Measurements from ENCODE around the gene THAP9.
"Not testable (repeated sequence)": the region's sequence is repeated elsewhere in the genome, so short reads cannot be mapped to it uniquely, and the experiment has no call there.

The THAP9 gene

DNA sequence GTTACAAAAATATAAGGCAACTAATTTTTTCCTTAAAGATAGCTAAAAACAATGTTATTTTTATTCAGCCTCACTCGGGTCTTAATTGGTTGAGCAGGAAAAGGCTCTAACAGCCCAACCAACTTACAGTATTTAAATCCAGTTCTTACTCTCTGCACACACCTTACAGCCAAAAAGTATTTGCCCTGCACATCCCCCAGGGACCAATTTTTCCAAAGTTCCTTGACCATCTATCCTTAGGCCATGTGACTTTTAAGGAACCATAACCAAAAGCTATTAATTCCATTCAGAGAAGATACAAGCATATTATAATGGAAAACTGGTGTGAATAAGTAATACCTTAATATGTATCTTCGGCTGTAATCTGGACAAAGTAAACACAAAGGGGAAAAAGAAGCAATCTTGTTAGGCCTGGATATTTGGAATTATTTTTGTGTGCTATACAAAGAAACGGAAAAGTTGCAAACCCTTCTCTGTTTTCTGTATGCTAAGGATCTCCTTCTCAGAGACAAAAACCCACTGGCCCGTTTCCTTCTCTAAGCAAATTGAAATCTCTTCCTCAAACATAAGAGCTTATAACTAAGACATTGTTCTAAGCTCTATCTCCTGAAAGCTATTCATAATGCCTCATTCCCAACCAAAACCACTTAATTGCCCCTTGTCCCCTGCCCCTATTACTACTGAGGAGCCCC, 1.0 kb upstream of the THAP9 start:
- no peak for DNase-seq (ENCODE audit: low read depth in 1 of 2, low spot score in 1 of 2)
- in situ Hi-C loops (cut with HindIII; ENCODE audit: low pct_unique_long_range_greater_than_20kb, low sequenced_read_pairs), result no loop called here
- no peak for TF ChIP-seq JUND (IDR thresholded peaks at IDR 0.05; ENCODE audit: low read depth)

DNA sequence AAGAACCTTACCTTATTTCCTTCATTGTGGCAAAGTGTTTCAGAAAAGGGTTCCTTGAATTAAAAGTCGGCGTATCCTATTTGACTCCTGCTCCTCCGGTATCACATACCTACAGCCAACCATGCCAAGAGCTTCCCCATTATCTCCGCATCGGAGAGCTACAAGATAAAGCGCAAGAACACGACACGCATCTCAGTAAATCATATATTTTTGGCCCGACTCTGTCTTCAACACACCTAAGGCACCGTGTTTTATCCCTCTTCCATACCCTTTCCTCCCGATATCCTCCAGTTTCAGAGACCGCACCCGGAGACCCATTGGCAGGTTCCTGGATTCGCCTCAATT, 497 bp upstream of the THAP9 start:
- no peak for DNase-seq (ENCODE audit: low read depth in 1 of 2, low spot score in 1 of 2)
- in situ Hi-C loops (cut with HindIII; ENCODE audit: low pct_unique_long_range_greater_than_20kb, low sequenced_read_pairs), result no loop called here

DNA sequence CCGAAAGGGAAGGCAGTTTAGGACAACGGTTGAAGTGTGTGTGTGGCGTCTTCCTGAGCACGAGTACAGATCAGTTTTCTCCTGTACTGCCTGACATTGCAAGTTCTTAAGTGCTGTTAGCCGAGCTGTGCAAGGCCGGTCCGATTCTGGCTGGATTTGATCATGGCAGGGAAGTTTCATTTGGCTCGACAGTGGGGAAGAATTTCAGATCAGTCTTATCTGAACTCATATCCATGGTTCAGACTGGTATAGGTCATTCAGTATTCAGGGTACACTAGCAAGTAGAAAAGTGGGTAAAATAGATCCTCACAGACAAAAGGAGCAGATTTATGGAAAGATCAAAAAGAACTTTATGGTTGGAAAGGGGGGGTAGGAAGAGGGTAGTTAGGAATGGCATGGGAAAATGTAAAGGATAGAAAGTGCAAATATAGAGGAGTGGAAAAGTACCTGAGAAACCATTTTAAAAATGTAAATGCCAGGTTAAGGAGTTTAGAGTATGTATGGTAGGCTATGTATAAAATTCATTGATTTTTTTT, 716 bp downstream of the THAP9 start:
- in situ Hi-C loops (cut with HindIII; ENCODE audit: low pct_unique_long_range_greater_than_20kb, low sequenced_read_pairs), result no loop called here
- no peak for DNase-seq (ENCODE audit: low read depth in 1 of 2, low spot score in 1 of 2)
- no peak for TF ChIP-seq JUND (IDR thresholded peaks at IDR 0.05; ENCODE audit: low read depth)

More for the DNA sequence above, 497 bp upstream of the THAP9 start:
- no peak for TF ChIP-seq JUND (IDR thresholded peaks at IDR 0.05; ENCODE audit: low read depth)

DNA sequence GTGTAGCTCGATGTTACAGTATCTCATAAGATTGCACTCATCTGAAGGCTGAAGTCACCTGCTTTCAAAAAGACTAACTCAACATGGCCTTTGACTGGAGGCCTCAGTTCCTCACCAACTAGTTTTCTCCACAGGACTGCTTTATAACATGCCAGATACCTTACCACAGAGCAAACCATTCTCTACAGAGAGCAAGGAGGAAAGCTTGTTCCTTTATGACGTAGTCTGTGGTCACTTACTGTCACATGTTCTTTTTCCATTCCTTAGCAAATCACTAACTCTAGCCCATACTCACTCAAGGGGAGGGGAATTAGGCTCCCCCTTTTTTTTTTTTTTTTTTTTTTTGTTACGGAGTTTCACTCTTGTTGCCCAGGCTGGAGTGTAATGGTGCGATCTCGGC, 3.2 kb downstream of the THAP9 start:
- no peak for TF ChIP-seq JUND (IDR thresholded peaks at IDR 0.05; ENCODE audit: low read depth)
- no peak for DNase-seq (ENCODE audit: low read depth in 1 of 2, low spot score in 1 of 2)
- in situ Hi-C loops (cut with HindIII; ENCODE audit: low pct_unique_long_range_greater_than_20kb, low sequenced_read_pairs), result no loop called here

DNA sequence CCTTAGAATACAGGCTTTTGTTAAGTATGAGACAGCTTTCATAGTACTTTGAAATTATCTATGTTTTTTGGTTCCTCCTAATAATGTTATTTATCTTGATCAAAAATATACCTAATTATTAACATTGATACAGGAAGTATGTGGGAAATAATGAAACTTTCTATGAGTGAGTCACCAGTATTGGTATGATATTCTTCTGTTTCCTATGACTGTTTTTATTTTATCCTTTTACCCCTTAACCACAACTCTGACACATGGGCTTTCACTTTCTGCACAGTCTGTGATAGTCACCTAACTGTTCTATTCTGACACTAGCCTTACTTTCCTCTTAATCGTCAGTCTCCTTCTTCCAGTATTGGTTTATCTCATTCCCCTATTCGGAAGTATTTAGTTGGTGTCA, 4.7 kb downstream of the THAP9 start:
- in situ Hi-C loops (cut with HindIII; ENCODE audit: low pct_unique_long_range_greater_than_20kb, low sequenced_read_pairs), result no loop called here
- no peak for TF ChIP-seq JUND (IDR thresholded peaks at IDR 0.05; ENCODE audit: low read depth)
- DNase-seq (ENCODE audit: low read depth in 1 of 2, low spot score in 1 of 2), result no peak

DNA sequence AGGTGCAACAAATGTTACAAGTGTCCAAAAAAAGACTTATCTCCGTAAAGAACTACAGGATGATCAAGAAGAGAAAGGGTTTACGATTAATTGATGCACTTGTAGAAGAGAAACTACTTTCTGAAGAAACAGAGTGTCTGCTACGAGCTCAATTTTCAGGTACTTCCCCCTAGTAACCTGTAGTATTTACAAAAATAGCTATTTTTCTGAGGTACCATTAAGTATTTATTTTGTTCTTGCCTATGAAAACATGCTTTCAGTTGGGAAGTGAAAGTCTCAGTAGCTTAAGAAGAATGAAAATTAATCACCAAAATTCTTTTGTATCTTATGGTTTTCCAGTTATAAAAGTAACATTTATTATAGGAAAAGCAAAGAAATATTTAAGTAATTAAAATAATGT, 5.9 kb downstream of the THAP9 start:
- no peak for TF ChIP-seq JUND (IDR thresholded peaks at IDR 0.05; ENCODE audit: low read depth)
- in situ Hi-C loops (cut with HindIII; ENCODE audit: low pct_unique_long_range_greater_than_20kb, low sequenced_read_pairs), result no loop called here
- DNase-seq (ENCODE audit: low read depth in 1 of 2, low spot score in 1 of 2), result no peak

DNA sequence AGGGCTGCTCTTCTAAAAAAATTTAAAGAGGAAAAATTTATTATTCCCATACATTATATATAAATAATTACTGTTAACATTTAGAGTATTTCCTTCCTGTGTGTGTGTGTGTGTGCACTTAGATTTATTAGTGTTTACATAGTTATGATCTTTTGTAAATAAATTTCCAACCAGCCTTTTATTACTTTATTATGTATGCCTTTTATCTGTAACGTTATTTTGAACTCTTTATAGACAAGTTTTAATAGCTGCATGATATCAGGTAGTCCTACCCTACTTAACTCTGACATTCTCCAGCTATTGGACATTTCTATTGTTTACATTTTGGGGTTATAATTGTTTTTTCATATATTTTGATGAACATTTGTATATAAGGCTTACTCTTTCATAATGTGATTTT, 8.8 kb downstream of the THAP9 start:
- DNase-seq (ENCODE audit: low read depth in 1 of 2, low spot score in 1 of 2), result no peak
- TF ChIP-seq JUND (IDR thresholded peaks at IDR 0.05; ENCODE audit: low read depth), result no peak
- in situ Hi-C loops (cut with HindIII; ENCODE audit: low pct_unique_long_range_greater_than_20kb, low sequenced_read_pairs), result no loop called here

DNA sequence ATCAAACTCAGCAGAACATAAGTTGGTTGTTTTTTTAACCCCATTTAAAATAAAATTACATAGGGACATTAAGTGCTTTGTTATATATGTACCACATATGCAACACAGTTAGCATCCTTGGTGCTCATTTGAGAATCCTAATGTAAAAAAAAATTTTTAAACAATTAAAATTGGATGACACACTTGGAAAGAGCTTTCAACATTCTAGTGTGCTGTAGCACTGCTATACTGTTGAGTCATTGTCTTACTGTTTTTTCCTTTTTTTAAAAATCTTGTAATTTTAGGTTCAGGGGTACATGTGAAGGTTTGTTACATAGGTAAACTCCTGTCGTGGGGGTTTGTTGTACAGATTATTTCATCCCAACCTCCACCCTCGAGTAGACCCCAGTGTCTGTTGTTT, 12.8 kb downstream of the THAP9 start:
- no peak for TF ChIP-seq JUND (IDR thresholded peaks at IDR 0.05; ENCODE audit: low read depth)
- no peak for DNase-seq (ENCODE audit: low read depth in 1 of 2, low spot score in 1 of 2)
- in situ Hi-C loops (cut with HindIII; ENCODE audit: low pct_unique_long_range_greater_than_20kb, low sequenced_read_pairs), result no loop called here

DNA sequence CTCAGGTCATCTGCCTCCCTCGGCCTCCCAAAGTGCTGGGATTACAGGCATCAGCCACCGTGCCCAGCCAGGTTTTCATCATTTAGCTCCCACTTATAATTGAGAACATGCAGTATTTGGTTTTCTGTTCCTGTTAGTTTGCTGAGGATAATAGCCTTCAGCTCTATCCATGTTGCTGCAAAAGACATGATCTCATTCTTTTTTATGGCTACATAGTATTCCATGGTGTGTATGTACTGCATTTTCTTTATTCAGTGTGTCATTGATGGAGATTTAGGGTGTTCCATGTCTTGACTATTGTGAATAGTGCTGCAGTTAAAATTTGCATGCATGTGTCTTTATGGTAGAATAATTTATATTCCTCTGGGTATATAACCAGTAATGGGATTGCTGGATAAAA, 13.4 kb downstream of the THAP9 start:
- in situ Hi-C loops (cut with HindIII; ENCODE audit: low pct_unique_long_range_greater_than_20kb, low sequenced_read_pairs); DNase-seq (ENCODE audit: low read depth in 1 of 2, low spot score in 1 of 2): not testable (repeated sequence)

DNA sequence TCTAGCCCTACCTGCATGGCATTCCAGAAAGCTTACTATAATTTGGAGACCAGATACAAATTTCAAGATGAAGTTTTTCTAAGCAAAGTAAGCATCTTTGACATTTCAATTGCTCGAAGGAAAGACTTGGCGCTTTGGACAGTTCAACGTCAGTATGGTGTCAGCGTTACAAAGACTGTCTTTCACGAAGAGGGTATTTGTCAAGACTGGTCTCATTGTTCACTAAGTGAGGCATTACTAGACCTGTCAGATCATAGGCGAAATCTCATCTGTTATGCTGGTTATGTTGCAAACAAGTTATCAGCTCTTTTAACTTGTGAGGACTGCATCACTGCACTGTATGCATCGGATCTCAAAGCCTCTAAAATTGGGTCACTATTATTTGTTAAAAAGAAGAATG, 17.6 kb downstream of the THAP9 start:
- in situ Hi-C loops (cut with HindIII; ENCODE audit: low pct_unique_long_range_greater_than_20kb, low sequenced_read_pairs), result no loop called here
- no peak for TF ChIP-seq JUND (IDR thresholded peaks at IDR 0.05; ENCODE audit: low read depth)
- DNase-seq (ENCODE audit: low read depth in 1 of 2, low spot score in 1 of 2), result no peak

DNA sequence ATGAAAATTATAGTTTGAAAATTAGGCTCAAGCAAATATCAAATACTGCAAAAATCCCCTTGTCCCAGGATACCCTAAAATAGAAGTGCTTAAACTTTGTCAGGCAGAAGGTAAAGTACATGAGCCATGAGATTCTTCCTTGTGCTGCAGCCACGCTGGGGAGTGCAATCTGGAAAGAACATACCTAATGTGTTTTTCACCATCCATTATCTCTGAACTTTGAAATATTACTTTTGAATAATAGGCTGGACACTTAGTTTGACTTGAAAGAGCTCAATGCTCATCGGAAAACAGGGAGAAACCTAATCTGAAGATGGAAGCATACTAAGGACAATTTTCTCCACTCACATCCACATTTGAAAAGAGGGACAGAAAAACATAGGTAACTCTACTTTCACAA, 18.9 kb downstream of the THAP9 start:
- DNase-seq (ENCODE audit: low read depth in 1 of 2, low spot score in 1 of 2), result no peak
- in situ Hi-C loops (cut with HindIII; ENCODE audit: low pct_unique_long_range_greater_than_20kb, low sequenced_read_pairs), result no loop called here
- no peak for TF ChIP-seq JUND (IDR thresholded peaks at IDR 0.05; ENCODE audit: low read depth)

DNA sequence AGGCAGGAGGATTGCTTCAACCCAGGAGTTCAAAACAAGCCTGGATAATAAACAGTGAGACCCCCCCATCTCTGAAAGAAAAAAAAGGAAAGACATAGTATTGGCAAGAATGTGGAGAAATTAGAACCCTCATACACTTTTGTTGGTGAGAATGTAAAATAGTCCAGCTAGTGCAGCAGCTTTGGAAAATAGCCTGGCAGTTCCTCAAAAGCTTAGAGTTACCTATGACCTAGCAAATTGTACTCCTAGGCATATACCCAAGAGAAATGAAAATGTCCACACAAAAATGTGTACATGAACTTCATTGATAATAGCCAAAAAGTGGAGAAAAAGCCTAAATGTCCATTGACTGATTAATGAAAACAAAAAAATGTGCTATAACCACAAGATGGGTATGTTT, 21.3 kb downstream of the THAP9 start:
- no peak for DNase-seq (ENCODE audit: low read depth in 1 of 2, low spot score in 1 of 2)
- in situ Hi-C loops (cut with HindIII; ENCODE audit: low pct_unique_long_range_greater_than_20kb, low sequenced_read_pairs), result no loop called here
- no peak for TF ChIP-seq JUND (IDR thresholded peaks at IDR 0.05; ENCODE audit: low read depth)

DNA sequence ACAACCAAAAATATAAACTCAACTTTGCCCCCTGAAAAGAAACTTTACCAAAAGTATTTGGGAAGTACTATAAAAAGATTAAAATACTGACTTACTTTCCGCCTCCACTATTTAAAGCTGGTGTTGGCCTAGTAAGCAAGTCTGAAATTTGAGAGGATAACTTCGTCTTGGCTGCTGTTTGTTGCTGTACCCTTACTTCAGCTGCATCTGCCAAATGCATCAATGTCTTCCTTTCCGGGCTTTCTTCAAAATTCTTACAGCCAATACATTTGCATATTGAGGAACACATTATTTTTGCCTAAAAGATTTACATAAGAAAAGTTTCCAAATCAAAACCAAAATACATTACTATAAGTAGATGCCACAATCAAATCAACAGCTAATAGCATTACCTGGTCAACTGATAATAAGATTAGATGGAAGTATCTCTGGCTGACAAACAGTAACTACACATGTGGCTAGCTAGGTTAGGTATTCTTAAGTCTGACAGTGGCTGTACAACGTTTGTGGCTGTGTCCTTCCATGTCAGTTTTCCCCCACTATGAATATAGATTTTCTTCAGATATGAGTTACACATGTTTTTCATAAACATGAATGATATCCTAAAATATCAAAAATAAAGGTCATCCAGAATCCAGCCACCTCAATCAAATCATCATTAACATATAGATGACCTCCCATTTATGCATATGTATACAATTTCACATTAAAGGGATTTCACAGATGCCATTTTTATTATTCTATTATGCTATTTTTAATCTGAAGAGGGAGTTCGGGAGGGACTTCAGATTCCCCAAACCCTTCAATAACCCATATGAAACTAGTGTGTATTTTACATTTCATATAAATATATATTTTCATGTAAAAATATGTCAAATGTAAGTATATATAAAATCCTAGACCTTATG, 30.6 kb downstream of the THAP9 start:
- in situ Hi-C loops (cut with HindIII; ENCODE audit: low pct_unique_long_range_greater_than_20kb, low sequenced_read_pairs), result no loop called here
- TF ChIP-seq JUND (IDR thresholded peaks at IDR 0.05; ENCODE audit: low read depth), result no peak
- no peak for DNase-seq (ENCODE audit: low read depth in 1 of 2, low spot score in 1 of 2)
